ENCODE measurements around the gene ALOX5. TPM values are rescaled to one million over a fixed set of nuclear protein-coding genes. Genes with fewer than 3 reads are reported as not detected.

Gene ALOX5
- total RNA-seq, 4 donors from 2014 or later = 13.7 to 46.4 (median 17.9) TPM

DNA sequence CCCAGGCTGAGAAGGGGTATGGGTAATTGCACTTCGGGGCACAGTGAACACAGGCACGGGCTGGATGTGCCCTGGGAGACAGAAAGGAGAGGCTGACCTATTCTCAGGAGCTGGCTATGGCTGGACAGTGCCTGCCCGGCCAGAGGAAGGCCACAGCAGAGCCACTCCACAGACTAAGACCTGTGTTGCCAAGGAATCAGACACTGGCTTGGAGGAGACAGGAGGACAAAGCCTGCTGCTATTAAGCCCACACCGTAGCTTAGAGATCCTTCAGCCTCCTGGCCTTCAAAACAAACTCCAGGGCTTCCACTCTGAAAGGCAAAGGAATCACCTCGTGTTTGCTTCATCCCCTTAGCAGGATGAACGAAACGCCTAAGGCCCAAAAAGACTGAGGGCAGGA, 82.2 kb downstream of the ALOX5 start:
- Histone ChIP-seq H3K4me3 (no peak overlapping the region), H3K9me3 (no peaks in the 10 kb centered on the region), H3K27ac (no peak overlapping the region), H3K36me3 (peaks cover 0 to 76% of the 10 kb centered on the region in 2 donors), H3K4me1 (peaks cover 0 to 5% (median 0%) of the 10 kb centered on the region in 3 donors), H3K27me3 (no peaks in the 10 kb centered on the region)
- no CpG with 5 or more reads among the region's 7 CpGs for WGBS, 2 donors (ENCODE audit: low coverage in 1 of 2)
- no peak for TF ChIP-seq EP300 (IDR thresholded peaks at IDR 0.05)
- no peak for TF ChIP-seq POLR2A (IDR thresholded peaks at IDR 0.05)
- TF ChIP-seq, protein P1, sequence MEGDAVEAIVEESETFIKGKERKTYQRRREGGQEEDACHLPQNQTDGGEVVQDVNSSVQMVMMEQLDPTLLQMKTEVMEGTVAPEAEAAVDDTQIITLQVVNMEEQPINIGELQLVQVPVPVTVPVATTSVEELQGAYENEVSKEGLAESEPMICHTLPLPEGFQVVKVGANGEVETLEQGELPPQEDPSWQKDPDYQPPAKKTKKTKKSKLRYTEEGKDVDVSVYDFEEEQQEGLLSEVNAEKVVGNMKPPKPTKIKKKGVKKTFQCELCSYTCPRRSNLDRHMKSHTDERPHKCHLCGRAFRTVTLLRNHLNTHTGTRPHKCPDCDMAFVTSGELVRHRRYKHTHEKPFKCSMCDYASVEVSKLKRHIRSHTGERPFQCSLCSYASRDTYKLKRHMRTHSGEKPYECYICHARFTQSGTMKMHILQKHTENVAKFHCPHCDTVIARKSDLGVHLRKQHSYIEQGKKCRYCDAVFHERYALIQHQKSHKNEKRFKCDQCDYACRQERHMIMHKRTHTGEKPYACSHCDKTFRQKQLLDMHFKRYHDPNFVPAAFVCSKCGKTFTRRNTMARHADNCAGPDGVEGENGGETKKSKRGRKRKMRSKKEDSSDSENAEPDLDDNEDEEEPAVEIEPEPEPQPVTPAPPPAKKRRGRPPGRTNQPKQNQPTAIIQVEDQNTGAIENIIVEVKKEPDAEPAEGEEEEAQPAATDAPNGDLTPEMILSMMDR (IDR thresholded peaks at IDR 0.05) = no peak
- no peak for TF ChIP-seq POLR2AphosphoS5 (IDR thresholded peaks at IDR 0.05)
- no peak for ATAC-seq

DNA sequence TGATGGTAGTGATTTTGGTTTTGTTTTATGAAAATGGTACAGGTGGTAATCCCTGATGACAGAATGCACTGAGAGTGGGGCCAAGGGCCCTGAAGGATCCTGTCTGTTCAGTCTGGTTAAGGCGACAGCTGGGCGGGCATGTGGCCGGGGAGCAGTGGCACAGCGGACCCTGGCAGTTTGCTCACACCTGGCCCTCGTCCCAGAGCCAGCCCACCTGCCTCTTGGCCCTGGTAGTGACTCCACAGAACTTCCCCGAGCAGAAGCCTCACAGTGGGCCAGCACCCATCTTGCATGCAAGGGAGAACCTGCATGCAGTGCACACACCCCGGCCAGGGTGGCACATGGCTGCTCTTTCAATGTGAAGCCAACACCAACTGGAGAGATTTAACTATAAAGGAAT, 82.8 kb downstream of the ALOX5 start:
- ATAC-seq = no peak
- 88% methylated on average over 1 of the region's 7 CpGs; no CpG with 5 or more reads in 1 of the 2 donors for WGBS, 2 donors (ENCODE audit: low coverage in 1 of 2)

DNA sequence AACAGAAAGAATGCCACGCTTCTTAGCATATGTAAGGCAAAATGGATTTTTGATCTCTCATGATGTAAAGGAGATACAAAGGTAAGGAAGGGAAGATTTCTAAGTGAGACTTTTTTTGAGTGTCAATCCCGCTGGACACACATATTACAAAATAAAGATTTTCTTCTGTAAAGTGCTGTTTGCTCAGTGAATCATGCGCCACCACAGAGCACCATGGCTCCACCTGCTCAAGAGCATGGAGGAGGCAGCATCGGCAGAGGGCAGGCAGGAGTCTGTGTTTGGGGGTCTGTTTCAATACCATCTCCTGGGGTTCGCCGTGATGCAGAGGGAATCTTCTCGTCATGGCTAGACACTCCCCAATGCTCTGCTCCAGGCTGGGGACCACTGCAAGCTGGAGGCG, 83.5 kb downstream of the ALOX5 start:
- Histone ChIP-seq H3K27me3 (no peaks in the 10 kb centered on the region), H3K36me3 (peaks cover 0 to 87% of the 10 kb centered on the region in 2 donors), H3K4me1 (peaks cover 0 to 5% (median 0%) of the 10 kb centered on the region in 3 donors), H3K4me3 (no peak overlapping the region), H3K27ac (no peak overlapping the region), H3K9me3 (no peaks in the 10 kb centered on the region)
- TF ChIP-seq POLR2A (IDR thresholded peaks at IDR 0.05) (no peak), POLR2AphosphoS5 (IDR thresholded peaks at IDR 0.05) (no peak), EP300 (IDR thresholded peaks at IDR 0.05) (no peak)
- TF ChIP-seq, protein P1 (IDR thresholded peaks at IDR 0.05) = no peak
- 95 to 97% methylated on average over 6 of the region's 8 CpGs for WGBS, 2 donors (ENCODE audit: low coverage in 1 of 2)
- no peak for ATAC-seq

More for the DNA sequence above, 82.8 kb downstream of the ALOX5 start:
- H3K4me1 ChIP-seq = peaks cover 0 to 5% (median 0%) of the 10 kb centered on the region in 3 donors
- H3K36me3 ChIP-seq = peaks cover 0 to 82% of the 10 kb centered on the region in 2 donors
- no peak for TF ChIP-seq POLR2AphosphoS5 (IDR thresholded peaks at IDR 0.05)
- TF ChIP-seq EP300 (IDR thresholded peaks at IDR 0.05) = no peak
- TF ChIP-seq, protein P1 (IDR thresholded peaks at IDR 0.05) = no peak
- TF ChIP-seq POLR2A (IDR thresholded peaks at IDR 0.05) = no peak
- H3K4me3 ChIP-seq = no peak overlapping the region
- H3K27me3 ChIP-seq = no peaks in the 10 kb centered on the region
- no peak overlapping the region for H3K27ac ChIP-seq
- no peaks in the 10 kb centered on the region for H3K9me3 ChIP-seq

DNA sequence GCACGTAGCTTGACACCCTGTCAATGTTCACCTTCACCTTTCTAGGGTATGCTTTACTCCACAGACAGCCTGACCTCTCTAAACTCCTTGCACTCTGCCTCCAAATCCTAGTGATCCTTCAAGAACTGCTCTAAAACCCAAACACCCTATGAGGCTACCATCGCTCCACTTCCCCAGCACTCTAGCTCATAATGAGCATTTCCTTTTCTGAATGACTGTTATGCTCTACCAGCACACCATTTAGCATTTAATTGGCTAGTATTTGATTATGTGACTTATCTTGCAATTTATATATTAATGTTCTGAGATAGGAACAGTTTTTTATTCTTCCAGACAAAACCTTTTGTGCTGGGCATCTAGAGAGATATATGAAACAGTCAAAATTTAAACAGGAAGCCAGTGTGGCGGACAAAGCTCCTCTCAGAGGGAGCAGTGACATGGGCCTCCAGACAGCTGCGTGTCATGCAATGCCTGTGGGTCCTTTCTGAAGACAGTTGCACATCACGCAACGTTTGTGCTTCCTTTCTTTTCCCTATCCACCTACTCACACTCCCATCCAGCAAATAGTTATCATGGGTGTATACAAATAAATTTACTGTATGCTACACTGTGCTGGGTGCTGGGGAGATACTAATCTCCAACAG, 86.3 kb downstream of the ALOX5 start:
- Histone ChIP-seq H3K9me3 (no peaks in the 10 kb centered on the region), H3K36me3 (peaks cover 0 to 81% of the 10 kb centered on the region in 2 donors), H3K4me1 (peaks cover 0 to 8% (median 0%) of the 10 kb centered on the region in 3 donors), H3K27me3 (no peaks in the 10 kb centered on the region), H3K4me3 (no peak overlapping the region), H3K27ac (no peak overlapping the region)
- no peak for ATAC-seq
- TF ChIP-seq POLR2AphosphoS5 (IDR thresholded peaks at IDR 0.05) = no peak
- no peak for TF ChIP-seq EP300 (IDR thresholded peaks at IDR 0.05)
- TF ChIP-seq, protein P1 (IDR thresholded peaks at IDR 0.05) = no peak
- WGBS, 2 donors (ENCODE audit: low coverage in 1 of 2) = 75 to 76% methylated on average over 5 to 6 of the region's 6 CpGs

DNA sequence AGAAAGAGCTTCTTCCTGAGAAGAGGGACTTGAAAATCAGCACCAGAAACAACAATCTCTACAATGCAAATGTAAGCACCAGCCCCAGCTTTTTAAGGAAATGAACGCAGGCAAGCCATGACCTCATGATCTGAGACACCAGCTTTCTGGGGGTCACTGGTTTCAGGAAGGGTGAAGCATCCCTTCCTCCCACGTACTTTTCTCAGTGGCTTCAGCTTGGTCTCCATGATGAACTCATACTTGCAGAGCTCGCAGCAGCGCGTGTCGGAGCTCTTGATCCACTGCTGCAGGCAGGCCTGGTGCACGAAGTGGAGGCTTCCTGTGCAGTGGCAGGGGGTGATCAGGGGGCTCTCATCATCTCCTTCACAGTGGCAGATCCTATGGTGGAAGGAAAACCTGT, 87.0 kb downstream of the ALOX5 start:
- H3K9me3 ChIP-seq = no peaks in the 10 kb centered on the region
- 91% methylated on average over 4 of the region's 7 CpGs; no CpG with 5 or more reads in 1 of the 2 donors for WGBS, 2 donors (ENCODE audit: low coverage in 1 of 2)
- H3K36me3 ChIP-seq = peaks cover 0 to 74% of the 10 kb centered on the region in 2 donors
- no peak for ATAC-seq
- no peaks in the 10 kb centered on the region for H3K27me3 ChIP-seq
- no peak overlapping the region for H3K4me3 ChIP-seq
- no peak for TF ChIP-seq POLR2A (IDR thresholded peaks at IDR 0.05)
- TF ChIP-seq, protein P1 (IDR thresholded peaks at IDR 0.05) = no peak
- no peak for TF ChIP-seq POLR2AphosphoS5 (IDR thresholded peaks at IDR 0.05)
- H3K27ac ChIP-seq = no peak overlapping the region
- H3K4me1 ChIP-seq = peaks cover 0 to 9% (median 0%) of the 10 kb centered on the region in 3 donors
